T-helper 2 cell (primary cell): ENCODE data around the gene STX5.
"Not testable (repeated sequence)": the region's sequence is repeated elsewhere in the genome, so short reads cannot be mapped to it uniquely, and the experiment has no call there.

Source experiments
- DNase-seq, 5 experiments: peaks; one replicate each; pipeline versions ENCODE4 v3.0.0 to v3.0.0-alpha.2; 2012 to 2022

The STX5 gene

GRCh38 chr11:62828130-62828529, 3.7 kb downstream of the STX5 start:
- DNase-seq, result not testable (repeated sequence)

GRCh38 chr11:62823677-62824076, 8.2 kb downstream of the STX5 start:
- no peak for DNase-seq

- no peak for DNase-seq
These were observed 14.7 kb downstream of the STX5 start for GRCh38 chr11:62817129-62817528.

- DNase-seq, result no peak
These were observed 15.3 kb downstream of the STX5 start for GRCh38 chr11:62816557-62816956.

- no peak for DNase-seq
These were observed 20.2 kb downstream of the STX5 start for GRCh38 chr11:62811659-62812058.

- DNase-seq, result no peak
These were observed 21.1 kb downstream of the STX5 start for GRCh38 chr11:62810748-62811147.

- no peak for DNase-seq
These were observed 25.2 kb downstream of the STX5 start for GRCh38 chr11:62806611-62807121.

GRCh38 chr11:62805961-62806441, 25.9 kb downstream of the STX5 start:
- DNase-seq, result peak in 2 of 5 experiments; percentile 7 to 69

GRCh38 chr11:62805076-62805892, 26.6 kb downstream of the STX5 start, which contains the start of gene NXF1:
TSS of gene NXF1 (minus strand) at chr11:62805440. CDS start at chr11:62805356, 84 bp downstream.
- peak; percentile 93 to 95 (median 94) for DNase-seq

GRCh38 chr11:62804310-62805075, 27.4 kb downstream of the STX5 start:
- no peak for DNase-seq

- no peak for DNase-seq
These were observed 30.8 kb downstream of the STX5 start for GRCh38 chr11:62801071-62801470.

GRCh38 chr11:62799486-62799885, 32.4 kb downstream of the STX5 start:
- DNase-seq, result no peak

GRCh38 chr11:62796281-62796680, 35.6 kb downstream of the STX5 start:
- DNase-seq, result no peak

GRCh38 chr11:62794201-62794775, 37.6 kb downstream of the STX5 start:
- no peak for DNase-seq

GRCh38 chr11:62792202-62792575, 39.7 kb downstream of the STX5 start:
- no peak for DNase-seq

GRCh38 chr11:62791501-62792201, 40.2 kb downstream of the STX5 start, which contains the start of gene TMEM223:
TSS of gene TMEM223 (minus strand) at chr11:62792006. CDS start at chr11:62791994, 12 bp downstream.
- DNase-seq, result peak; percentile 77 to 92 (median 86)

- DNase-seq, result no peak
These were observed 42.3 kb downstream of the STX5 start for GRCh38 chr11:62789576-62789975.

- DNase-seq, result no peak
These were observed 42.9 kb downstream of the STX5 start for GRCh38 chr11:62788991-62789390.

- peak; percentile 84 to 98 (median 96) for DNase-seq
These were observed 44.7 kb downstream of the STX5 start, which contains the start of gene TMEM179B for GRCh38 chr11:62787005-62787759. TSS of gene TMEM179B (plus strand) at chr11:62787402. CDS start at chr11:62787432, 30 bp downstream.

GRCh38 chr11:62786318-62787004, 45.4 kb downstream of the STX5 start:
- peak; percentile 71 to 84 (median 77) for DNase-seq

- DNase-seq, result no peak
These were observed 49.1 kb downstream of the STX5 start for GRCh38 chr11:62782753-62783152.
